Daoy (cell line): ENCODE measurements around the gene PRIMPOL. TPM values are rescaled to one million over a fixed set of nuclear protein-coding genes. Genes with fewer than 3 reads are reported as not detected.
"Not testable (repeated sequence)": the region's sequence is repeated elsewhere in the genome, so short reads cannot be mapped to it uniquely, and the experiment has no call there.

Experiments used
- DNase-seq: peaks from one replicate; pipeline ENCODE4 v3.0.0-alpha.2; 2015; ENCODE audit warnings: low read depth
- total RNA-seq: library from RNA; depleted of rRNA; stranded (reverse); fragments of >200 nt; shearing (Covaris generic); gene quantifications from 2 replicates; pipeline ENCODE4 v1.2.3, GENCODE V29; 2014

The PRIMPOL gene
- total RNA-seq, 1 experiment from 2014 or later: 10.4 TPM

DNA sequence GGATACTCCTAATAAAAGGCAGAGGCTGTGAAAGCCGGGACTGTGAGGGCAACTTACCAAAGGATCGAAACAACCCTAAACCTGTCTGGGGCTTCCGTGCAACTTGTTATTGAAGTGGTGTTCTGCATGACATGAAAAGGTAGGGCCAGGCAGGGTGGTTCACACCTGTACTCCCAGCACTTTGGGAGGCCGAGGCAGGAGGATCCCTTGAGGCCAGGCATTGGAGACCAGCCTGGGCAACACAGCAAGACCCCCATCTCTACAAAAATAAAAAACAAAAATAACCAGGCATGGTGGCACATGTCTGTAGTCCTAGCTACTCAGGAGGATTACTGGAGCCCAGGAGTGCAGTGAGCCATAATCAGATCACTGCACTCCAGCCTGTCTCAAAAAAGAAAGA, 12.6 kb upstream of the PRIMPOL start:
- no peak for DNase-seq

DNA sequence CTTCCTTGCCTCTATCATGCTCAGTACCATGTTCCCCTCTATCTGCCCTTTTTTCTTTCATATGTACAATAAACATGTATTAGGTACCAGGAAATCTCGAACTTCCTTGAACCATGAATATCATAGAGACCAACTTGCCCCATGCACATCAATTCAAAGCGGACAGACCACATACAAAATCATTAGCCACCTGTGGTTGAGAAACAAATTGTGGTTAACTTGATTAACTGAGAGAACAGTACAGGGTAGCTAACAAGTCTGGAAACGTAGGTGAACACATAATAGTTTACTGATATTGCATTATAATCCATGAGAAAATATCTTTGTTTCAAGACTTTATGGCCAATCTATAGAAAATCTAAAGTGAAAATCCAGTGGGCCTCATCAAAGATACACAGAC, 8.5 kb upstream of the PRIMPOL start:
- no peak for DNase-seq

DNA sequence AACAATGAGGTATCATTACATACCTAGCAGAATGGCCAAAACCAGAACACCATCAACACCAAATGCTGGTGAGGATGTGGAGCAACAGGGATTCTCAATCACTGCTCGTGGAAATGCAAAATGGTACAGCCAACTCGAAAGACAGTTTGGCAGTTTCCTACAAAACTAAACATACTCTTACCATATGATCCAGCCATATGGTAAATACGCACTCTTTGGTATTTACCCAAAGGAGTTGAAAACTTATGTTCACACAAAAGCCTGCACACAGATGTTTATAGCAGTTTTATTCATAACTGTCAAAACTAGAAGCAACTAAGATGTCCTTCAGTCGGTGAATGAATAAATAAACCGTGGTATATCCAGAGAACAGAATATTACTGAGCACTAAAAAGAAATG, 8.1 kb upstream of the PRIMPOL start:
- no peak for DNase-seq

DNA sequence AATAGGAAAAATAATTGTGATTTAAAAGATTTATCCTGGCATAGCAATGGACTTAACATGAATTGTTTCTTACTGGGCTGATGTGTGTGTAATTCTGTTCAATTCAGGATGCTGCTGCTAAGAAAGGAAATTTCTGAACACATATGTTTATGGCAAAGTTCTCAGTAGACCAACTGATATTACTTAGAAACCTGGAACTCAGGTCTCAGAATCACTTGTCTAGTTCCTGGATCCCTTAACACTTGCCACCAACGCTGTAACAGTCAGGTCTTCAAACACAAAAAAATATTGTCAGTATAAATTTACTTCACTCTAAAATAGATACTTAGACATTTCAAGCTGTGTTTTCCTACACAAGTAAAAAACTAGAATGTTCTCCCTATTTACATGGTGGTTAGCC, 5.8 kb upstream of the PRIMPOL start:
- DNase-seq: no peak

DNA sequence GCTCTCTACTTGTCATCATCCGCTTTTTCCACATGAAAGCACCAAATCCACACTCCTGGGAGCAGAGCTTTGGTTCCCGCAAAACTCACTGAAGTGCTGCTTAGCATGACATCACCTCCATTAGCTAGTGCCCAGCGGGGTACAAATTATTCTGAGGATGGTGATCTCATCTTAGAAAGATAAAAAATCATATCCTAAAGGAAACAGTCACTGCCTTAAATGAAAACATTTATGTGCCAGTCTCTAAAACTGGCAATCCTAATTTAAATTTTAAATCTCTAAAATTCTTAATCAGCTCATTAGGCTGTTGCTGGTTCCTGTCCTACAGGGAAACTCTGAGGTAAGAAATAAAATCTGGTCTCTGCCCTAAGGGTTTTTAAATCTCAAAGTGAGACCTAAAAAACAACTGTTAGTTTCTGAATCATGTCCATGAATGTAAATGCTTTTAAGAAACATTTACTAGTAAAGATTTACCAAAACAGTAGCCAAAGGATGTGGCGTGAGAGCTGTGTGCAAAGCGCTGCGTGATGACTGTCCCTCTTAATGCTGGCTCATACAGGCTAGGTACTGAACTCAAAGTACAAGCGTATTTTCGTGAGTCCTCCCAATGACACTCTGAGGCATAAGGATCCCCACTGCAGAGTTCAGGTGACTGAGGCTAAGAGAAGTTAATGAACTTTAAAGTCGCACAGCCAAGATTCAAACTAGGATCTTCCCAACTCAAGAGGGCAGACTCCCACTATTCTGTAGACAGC, 4.8 kb upstream of the PRIMPOL start:
- peak; percentile 52 for DNase-seq

DNA sequence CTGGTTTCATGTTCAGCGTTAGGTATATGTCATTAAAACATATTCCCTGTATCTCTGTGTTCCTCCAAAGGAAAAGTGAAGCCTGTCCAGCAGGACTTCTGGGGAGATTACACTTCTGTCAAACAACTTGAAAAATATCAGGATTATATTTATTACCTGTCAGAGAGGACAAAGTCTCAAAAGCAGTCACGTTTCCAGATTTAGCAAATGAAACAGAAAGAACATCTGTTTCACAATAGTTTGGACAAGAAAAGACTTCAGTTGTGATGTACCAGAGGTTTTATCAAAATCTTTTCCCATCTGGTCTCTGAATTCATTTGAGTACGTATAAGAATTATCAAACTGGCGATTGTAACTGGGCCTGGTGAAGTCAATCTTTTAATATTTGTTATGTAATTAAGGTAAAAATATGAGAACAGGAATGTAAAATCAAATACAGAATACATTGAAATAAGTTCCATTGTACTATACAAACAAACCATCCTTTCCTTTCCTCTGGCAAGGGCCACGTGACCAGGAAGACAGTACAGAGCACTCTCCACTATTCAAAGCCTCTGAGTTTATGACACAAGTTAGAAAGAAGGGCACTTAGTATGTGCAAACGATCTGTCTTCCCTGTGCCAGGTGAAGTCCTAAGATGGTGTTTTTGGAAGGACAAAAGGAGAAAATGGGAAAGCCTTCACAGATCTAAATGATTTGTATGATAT, 3.5 kb upstream of the PRIMPOL start:
- no peak for DNase-seq

DNA sequence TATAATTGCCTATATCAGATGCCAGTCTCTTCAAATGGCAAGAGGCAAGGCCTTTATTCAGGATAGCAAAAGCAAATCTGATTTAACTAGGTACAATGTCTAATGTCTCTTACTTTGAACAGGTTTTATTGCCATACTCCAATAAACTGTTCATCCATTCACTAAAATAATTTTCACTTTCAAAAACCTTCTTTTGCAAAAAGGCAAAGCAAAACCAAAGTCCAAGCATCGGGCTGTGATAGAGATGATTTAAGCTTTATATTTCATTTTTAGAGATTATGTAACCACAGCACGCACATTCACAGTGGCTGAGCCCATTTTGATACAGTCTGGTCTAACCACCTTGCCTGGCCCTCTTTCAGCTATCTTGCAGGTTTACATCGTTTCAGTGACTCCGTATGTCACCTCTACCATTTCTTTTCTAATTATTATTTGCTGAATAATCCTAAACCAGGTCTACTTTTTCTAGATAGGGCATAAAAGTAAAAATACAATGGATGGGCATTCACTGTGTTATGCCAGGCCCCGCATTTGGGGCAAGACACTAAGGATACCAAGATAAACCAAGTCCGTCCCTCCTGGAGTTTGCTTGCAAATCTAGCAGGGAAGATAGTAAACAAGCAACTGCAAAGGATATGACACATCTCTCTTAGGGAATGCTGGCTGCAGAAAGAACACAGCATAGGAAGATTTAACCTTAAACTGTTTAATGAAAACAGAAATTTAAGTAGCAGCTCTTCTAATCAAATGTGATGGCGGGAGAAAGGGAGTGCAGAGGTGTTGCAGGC, 2.1 kb upstream of the PRIMPOL start:
- no peak for DNase-seq

DNA sequence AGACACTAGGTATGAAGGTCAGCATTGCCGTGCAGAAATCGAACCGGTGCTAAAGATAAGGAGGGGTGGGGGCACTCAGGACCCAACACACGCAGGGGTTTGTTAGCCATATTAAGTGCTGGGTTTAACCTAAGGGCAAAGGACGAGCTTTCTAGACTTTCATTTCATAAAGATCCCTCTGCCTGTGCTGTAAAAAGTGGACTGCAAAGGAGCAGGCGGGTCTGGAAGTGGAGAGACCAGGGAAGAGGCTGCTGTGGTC, 1.6 kb upstream of the PRIMPOL start:
- no peak for DNase-seq

DNA sequence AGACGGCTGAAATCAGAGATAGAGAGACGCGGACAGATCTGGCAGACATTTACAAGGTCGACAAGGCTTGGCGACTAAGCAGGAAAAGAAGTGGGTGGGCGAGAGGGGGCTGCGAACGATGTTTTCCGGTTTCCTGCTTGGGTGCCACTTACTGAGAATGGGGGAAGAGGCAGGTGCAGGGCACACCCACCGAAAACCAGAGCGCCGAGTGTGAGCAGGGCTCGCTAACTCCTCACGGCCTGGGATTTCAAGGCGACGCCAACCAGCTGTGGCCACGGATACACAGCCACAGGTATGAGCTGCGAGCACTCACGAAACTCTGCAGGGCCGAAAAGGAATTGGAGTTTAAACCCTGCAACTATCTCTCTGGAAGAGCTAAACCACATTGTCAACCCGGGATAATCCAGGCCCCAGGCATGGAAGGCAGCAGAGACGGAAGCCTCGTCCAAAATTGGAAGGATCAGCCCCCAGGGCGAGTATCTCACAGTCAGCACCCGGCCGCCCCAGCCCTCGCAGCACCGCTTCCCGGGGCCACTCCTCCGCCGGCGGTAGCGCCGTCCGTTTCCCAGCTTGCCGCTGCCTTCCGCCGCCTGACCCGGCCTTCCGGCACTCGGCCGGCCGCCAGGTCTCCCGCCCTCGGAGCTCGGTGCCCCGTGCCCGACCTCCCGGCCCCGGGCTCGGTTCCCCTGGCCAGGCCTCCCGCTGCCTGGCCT, 1.1 kb upstream of the PRIMPOL start:
- DNase-seq: peak; percentile 32

DNA sequence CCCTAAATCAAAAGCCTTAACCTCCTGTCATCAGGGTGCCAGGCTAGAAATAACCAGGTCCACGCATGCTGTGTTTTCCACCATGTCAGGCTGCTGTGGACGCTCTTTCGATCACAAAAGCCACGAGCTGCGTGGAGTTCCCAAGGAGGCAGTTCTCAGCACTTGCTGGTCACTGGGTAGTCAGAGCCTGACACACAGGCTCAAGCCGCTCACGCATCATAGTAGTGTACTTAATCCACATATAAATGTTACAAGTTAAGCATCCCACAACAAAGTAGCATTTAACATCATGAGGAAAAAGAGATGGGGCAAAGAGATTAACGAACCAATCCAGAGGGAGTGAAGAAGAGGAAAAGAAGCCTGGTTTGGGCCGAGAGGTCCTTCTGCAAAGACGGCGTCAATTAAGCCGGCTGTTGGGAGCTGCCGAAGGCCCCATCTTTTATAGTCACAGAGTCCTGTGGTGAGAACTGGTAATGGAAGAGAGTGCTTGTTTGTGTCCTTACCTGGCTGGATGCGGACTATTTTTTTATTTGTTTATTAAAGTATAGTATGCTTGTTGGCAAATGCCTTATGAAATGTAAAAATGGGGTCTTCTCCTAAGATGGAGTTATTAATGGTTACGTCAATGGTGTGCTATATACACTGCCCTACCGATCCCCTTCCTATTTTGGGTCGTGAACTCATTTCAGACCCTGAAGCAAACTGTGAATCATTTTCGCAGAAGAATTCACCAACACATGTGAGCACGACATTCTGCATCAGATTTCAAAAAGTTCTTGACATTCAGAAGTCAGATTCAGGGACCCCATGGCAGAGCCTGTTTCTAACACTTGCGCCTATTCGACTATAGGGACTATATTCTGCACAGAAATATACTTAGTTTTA, 675 bp downstream of the PRIMPOL start:
- peak; percentile 22 for DNase-seq

DNA sequence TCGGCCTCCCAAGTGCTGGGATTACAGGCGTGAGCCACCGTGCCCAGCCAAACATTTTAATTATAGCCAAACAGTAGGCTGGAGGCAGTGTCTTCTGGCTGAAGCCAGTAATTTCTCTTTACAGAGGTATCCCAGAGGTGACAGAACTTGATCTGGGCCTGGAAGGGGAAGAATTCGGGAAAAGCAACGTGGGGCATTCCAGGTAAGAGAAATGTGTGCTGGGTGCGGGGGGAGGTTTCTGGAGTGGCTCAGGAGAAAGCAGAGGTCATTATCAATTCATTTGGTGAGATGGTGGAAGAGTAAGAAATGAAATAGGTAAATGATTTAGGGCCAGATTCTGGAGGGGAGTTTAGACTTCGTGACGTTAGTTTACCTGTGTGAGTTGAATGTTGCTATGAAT, 2.4 kb downstream of the PRIMPOL start:
- DNase-seq: no peak

DNA sequence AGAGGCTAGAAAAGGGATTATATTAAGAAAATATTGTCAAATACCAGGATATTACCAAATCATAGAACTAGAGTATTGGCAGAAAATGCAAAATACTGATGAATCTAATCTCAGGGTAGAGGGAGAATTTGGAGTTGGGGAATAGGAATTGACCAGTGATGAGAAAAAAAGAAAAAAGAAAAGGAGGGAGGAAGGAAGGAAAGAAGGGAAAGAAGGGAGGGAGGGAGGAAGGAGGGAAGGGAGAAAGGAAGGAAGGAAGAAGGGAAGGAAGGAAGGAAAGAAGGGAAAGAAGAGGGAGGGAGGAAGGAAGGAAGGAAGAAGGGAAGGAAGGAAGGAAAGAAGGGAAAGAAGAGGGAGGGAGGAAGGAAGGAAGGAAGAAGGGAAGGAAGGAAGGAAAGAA, 3.1 kb downstream of the PRIMPOL start:
- DNase-seq: not testable (repeated sequence)

DNA sequence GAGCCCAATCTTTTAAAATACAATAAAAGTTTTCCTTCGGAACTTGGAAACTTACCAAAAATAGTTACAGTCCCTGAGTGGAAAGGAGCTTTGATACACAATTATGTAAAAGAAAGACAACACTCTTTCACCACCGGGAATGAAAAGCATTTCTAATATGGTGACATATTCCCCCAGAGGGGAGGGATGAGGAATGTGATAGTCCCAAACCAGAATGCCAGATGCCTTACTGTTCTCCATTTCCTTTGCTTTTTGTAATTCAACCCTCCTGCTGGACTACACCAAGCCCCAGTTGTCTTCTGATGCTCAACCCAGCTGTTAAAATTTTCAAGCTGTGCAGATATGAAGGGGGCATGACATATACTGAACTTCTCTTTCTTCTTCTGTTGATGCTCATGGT, 4.1 kb downstream of the PRIMPOL start:
- DNase-seq: peak; percentile 5

DNA sequence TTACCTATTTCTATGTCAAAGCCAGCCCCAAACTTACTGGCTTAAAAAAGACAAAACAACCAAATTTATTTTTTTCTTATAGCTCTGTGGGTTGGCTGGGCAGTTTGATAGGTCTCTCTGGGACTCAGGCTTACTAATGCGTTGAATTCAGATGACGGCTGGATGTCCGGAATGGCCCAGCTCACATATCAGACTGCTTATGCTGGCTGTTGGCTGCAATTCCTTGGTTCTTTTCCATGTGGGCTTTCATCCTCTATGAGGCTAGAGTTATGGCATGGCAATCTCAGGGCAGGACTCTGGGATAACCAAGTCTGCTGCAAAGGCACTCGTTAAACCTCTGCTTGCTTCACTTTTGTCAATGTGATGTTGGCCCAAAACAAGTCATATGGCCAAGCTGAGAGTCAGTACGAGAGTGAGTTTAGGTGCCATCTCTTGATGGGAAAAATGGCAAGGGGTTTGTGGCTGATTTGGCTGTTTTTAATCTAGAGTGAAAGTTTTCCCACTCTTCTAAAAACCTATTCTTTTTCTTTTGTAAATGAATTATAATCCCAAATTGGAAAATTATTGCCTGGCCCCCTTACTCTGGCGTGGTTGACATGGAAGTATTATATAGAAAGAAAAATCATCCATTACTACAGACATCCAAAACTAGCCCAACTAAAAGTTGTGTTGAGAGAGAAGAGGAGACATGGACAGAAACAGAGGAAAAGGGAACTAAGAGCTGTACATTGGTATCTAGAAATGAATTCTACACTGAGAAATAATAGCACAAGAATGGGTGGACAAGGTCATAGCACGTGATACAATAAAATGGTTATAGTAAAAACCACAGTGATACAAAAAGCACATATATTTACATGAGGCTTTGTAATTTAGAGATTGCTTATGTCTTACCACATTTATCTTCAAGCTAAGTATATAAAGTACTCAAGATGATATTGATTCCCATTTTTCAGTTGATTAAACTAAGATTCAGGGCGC, 6.6 kb downstream of the PRIMPOL start:
- DNase-seq: no peak

DNA sequence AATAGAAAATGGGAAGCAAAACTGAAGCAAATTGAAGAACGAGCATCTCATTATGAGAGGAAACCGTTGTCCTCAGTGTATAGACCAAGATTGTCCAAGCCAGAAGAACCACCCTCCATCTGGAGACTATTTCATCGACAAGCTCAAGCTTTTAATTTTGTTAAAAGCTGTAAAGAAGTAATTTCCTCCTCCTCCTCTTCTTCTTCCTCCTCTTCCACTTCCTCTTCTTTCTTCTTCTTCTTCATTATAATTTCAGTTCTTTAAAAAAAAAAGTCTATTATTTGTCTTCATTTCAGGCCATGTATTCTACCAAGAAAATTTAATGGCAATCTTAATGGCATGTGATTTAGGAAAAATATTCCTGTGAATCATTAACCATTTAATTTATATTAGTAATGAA, 7.6 kb downstream of the PRIMPOL start:
- no peak for DNase-seq

DNA sequence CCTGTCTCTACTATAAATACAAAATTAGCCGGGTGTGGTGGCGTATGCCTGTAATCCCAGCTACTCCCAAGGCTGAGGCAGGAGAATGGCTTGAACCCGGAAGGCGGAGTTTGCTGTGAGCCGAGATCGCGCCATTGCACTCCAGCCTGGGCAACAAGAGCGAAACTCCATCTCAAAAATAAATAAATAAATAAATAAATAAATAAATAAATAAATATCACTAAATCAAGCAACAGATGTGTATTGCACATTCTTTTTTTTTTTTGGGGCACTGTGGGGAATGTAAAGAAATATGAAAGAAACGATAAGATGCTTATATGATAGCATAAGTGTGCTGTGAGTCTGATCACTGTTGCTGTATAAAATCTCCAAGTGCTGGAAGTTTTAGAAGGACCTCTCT, 8.3 kb downstream of the PRIMPOL start:
- DNase-seq: not testable (repeated sequence)

DNA sequence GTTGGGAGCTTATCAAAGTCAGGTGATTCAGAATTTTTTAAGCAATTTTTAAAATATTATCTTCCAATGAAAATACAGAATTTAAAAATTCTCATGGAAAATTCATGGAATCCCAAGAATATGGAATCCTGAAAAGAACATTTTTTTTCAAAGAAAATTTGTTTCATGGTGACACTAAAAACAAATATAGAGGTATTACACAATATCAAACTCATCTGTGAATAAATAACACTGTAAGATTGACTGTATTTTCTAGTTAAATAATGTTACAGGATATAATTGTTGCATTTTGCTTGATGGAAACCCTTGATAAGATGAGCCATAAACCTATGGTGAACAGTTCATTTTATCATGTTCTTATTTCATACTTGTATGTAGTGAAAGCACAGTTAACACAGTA, 11.4 kb downstream of the PRIMPOL start:
- DNase-seq: no peak

DNA sequence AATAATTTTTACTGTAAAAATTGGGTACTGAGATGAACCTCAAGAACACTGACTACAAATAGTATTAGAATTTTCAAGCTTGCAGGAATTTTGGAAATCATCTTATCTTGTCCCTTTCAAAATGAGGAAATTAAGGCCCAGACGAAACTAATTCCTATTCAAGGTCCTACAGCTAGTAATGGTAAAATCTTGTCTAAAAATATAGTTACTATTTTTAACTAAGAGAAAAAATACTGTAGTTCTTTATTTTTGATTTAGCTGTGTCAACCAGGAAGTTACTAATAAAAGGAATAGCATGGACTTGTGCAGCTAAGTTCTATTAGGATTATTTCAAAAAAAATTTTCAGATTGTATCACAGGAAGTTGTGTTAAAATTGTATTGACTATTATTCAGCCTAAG, 12.7 kb downstream of the PRIMPOL start:
- no peak for DNase-seq

DNA sequence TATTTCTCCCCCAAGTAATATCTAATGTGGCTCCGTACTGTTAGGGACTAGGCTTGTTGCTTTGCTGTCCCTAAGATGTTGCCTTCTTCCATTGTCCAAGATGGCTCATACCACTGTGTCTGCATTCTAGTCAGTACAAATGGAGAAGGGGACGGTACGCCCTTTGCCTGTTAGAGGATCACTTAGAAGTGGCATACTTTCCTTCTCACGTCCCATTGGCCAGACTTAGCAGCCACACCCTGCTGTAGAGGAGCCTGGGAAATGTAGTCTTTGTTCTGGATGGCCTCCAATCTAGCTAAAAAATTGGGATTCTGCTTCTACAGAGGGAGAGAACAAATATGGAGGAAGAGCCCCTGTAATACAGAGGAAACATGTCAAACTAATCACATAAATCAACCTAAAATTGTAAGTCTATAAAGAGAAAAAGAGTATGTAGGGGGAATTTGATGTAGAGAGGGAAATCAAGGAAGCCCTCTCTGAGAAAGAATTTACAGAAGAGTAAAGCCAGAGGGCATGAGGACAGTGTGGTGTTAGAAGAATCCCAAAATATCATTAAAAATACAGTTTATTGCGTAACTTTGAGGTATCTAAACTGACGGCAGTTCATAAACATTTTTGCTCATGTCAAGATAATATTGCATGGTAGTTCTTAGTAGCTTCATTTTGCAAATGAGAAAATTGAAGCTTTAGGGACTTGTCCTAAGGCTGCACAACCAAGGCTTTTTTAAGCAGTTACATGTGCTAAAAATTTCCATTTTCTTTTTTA, 15.1 kb downstream of the PRIMPOL start:
- no peak for DNase-seq
